CD4-positive, alpha-beta T cell treated with Interleukin-12 subunit alpha and Interleukin-12 subunit beta, for 1 hour (primary cell): Measurements from ENCODE around the gene NCAPG2.
A peak's percentile ranks its signal among the peaks of the same experiment; 100 is the strongest.
"Not testable (repeated sequence)": the region's sequence is repeated elsewhere in the genome, so short reads cannot be mapped to it uniquely, and the experiment has no call there.

Experiments
- DNase-seq: peaks from one replicate; pipeline ENCODE4 v3.0.0-alpha.2; 2020

Gene NCAPG2

GRCh38 chr7:158706273-158706704 is 1.7 kb upstream of the NCAPG2 start:
- DNase-seq, result no peak

- DNase-seq, result no peak
Observed at GRCh38 chr7:158705234-158705850, 738 bp upstream of the NCAPG2 start.

GRCh38 chr7:158703679-158704523 is 703 bp downstream of the NCAPG2 start:
- DNase-seq, result not testable (repeated sequence)

- DNase-seq, result no peak
Observed at GRCh38 chr7:158702944-158703343, 1.7 kb downstream of the NCAPG2 start.

GRCh38 chr7:158702196-158702595 is 2.4 kb downstream of the NCAPG2 start:
- DNase-seq, result no peak

- no peak for DNase-seq
Observed at GRCh38 chr7:158700008-158700407, 4.6 kb downstream of the NCAPG2 start.

GRCh38 chr7:158699341-158699740 is 5.3 kb downstream of the NCAPG2 start:
- no peak for DNase-seq

- no peak for DNase-seq
Observed at GRCh38 chr7:158698657-158699195, 5.9 kb downstream of the NCAPG2 start.

- not testable (repeated sequence) for DNase-seq
Observed at GRCh38 chr7:158697597-158697996, 7.0 kb downstream of the NCAPG2 start.

- peak; percentile 71 for DNase-seq
Observed at GRCh38 chr7:158695726-158696452, 8.7 kb downstream of the NCAPG2 start.

- DNase-seq, result no peak
Observed at GRCh38 chr7:158695056-158695455, 9.5 kb downstream of the NCAPG2 start.

GRCh38 chr7:158694650-158695049 is 10.0 kb downstream of the NCAPG2 start:
- DNase-seq, result no peak

GRCh38 chr7:158689488-158689887 is 15.1 kb downstream of the NCAPG2 start:
- no peak for DNase-seq

GRCh38 chr7:158687406-158687805 is 17.2 kb downstream of the NCAPG2 start:
- no peak for DNase-seq

GRCh38 chr7:158685693-158686092 is 18.9 kb downstream of the NCAPG2 start:
- DNase-seq, result no peak

GRCh38 chr7:158684329-158684728 is 20.3 kb downstream of the NCAPG2 start:
- no peak for DNase-seq

- DNase-seq, result no peak
Observed at GRCh38 chr7:158683541-158683940, 21.1 kb downstream of the NCAPG2 start.

- no peak for DNase-seq
Observed at GRCh38 chr7:158682456-158682855, 22.1 kb downstream of the NCAPG2 start.

- no peak for DNase-seq
Observed at GRCh38 chr7:158680754-158681153, 23.9 kb downstream of the NCAPG2 start.

- DNase-seq, result no peak
Observed at GRCh38 chr7:158676906-158677305, 27.7 kb downstream of the NCAPG2 start.

- DNase-seq, result no peak
Observed at GRCh38 chr7:158676171-158676840, 28.3 kb downstream of the NCAPG2 start.

GRCh38 chr7:158672975-158673374 is 31.6 kb downstream of the NCAPG2 start:
- DNase-seq, result no peak

- DNase-seq, result not testable (repeated sequence)
Observed at GRCh38 chr7:158668086-158668485, 36.5 kb downstream of the NCAPG2 start.
